ENCODE measurements around the gene RNPEP.

DNA sequence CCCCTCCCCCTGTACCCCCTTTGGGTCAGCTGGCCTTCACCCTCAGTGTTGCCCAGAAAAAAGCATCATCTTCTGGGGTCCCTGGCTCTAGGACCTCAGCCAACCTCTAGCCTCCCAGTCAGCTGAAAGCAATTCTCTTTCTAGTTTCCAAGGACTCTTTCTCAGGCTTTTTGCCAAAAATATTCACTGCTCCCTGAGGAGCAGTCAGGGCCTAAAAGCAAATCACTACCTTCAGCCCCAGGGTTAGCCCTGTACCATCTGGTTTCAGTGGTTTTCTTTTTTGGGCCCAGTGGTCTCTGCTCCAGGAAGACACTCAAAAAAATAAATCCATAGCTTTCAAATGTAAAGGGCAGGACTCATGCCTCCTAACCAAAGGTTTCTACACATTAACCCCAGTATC lies 33.0 kb upstream of the RNPEP start:
- no peak for TF ChIP-seq POLR2A (IDR thresholded peaks at IDR 0.05)
- TF ChIP-seq, protein P1, sequence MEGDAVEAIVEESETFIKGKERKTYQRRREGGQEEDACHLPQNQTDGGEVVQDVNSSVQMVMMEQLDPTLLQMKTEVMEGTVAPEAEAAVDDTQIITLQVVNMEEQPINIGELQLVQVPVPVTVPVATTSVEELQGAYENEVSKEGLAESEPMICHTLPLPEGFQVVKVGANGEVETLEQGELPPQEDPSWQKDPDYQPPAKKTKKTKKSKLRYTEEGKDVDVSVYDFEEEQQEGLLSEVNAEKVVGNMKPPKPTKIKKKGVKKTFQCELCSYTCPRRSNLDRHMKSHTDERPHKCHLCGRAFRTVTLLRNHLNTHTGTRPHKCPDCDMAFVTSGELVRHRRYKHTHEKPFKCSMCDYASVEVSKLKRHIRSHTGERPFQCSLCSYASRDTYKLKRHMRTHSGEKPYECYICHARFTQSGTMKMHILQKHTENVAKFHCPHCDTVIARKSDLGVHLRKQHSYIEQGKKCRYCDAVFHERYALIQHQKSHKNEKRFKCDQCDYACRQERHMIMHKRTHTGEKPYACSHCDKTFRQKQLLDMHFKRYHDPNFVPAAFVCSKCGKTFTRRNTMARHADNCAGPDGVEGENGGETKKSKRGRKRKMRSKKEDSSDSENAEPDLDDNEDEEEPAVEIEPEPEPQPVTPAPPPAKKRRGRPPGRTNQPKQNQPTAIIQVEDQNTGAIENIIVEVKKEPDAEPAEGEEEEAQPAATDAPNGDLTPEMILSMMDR (IDR thresholded peaks at IDR 0.05), result no peak
- TF ChIP-seq POLR2AphosphoS5 (IDR thresholded peaks at IDR 0.05), result no peak

Data from sigmoid colon (tissue), 4 donors.